Measurements from ENCODE around the gene TNS1.

The TNS1 gene

GRCh38 chr2:218024871-218025270, 22.1 kb upstream of the TNS1 start:
- DNase-seq (ENCODE audit: low read depth): no peak
- TF ChIP-seq, protein P1, sequence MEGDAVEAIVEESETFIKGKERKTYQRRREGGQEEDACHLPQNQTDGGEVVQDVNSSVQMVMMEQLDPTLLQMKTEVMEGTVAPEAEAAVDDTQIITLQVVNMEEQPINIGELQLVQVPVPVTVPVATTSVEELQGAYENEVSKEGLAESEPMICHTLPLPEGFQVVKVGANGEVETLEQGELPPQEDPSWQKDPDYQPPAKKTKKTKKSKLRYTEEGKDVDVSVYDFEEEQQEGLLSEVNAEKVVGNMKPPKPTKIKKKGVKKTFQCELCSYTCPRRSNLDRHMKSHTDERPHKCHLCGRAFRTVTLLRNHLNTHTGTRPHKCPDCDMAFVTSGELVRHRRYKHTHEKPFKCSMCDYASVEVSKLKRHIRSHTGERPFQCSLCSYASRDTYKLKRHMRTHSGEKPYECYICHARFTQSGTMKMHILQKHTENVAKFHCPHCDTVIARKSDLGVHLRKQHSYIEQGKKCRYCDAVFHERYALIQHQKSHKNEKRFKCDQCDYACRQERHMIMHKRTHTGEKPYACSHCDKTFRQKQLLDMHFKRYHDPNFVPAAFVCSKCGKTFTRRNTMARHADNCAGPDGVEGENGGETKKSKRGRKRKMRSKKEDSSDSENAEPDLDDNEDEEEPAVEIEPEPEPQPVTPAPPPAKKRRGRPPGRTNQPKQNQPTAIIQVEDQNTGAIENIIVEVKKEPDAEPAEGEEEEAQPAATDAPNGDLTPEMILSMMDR (IDR thresholded peaks at IDR 0.05; ENCODE audit: insufficient read depth, low read depth, low read length, missing control alignments): no peak
- no peak overlapping the region for H3K4me3 ChIP-seq (ENCODE audit: low read length)

- TF ChIP-seq, protein P1 (IDR thresholded peaks at IDR 0.05; ENCODE audit: insufficient read depth, low read depth, low read length, missing control alignments): no peak
- DNase-seq (ENCODE audit: low read depth): no peak
- H3K4me3 ChIP-seq (ENCODE audit: low read length): no peak overlapping the region
Measured at GRCh38 chr2:218024336-218024735, 21.5 kb upstream of the TNS1 start.

DNA sequence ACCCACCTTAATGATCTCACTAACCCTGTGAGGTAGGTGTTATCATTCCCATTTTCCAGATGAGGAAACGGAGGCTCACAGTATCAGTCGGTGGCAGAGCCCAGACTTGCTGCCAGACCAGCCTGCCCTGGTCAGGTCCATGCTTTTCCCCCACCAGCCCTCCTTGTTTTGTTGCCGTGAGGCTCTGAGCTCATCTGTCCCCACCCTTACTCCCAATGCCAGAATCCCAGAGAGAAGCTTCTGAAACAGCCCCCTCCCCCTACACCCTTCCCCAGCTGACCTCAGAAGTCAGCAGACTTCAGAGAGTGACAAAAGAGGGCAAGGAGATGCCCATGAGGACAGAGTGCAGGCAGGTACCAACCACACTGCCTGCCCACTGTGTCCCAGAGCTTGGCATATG, 20.8 kb upstream of the TNS1 start:
- no peak for DNase-seq (ENCODE audit: low read depth)
- TF ChIP-seq, protein P1 (IDR thresholded peaks at IDR 0.05; ENCODE audit: insufficient read depth, low read depth, low read length, missing control alignments): no peak
- H3K4me3 ChIP-seq (ENCODE audit: low read length): no peak overlapping the region

DNA sequence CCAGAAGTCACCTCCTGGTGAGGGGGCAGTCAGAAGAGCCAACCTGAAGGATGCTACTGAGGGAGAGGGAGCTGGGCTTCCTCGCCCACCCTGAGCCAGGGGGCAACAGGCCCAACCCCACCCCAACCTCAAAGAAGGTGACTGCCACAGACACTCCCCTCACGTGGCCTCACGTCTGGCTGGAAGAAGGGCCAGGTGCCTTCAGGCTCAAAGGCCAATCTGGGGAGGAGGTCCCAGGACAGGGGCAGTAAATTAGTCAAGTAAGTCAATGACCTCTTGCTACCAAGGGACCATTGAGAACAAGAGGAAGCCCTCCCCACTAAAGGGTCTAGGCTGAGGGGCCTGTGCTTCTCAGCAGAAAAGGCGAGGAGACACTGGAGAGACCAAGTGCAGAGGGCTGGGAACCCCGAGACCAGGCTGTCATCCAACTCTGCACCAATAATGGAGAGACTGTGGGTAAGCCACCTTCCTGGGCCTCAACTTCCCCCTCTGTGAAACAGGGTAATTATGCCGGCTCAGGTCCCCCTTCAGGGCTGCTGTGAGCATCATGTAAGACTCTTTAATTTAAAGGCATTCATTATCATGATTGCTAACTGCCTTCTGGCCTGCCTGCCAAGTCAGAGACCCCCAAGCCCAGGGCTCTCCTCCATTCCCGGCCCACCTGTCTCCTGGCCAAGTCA, 20.2 kb upstream of the TNS1 start:
- no peak for DNase-seq (ENCODE audit: low read depth)
- no peak overlapping the region for H3K4me3 ChIP-seq (ENCODE audit: low read length)
- TF ChIP-seq, protein P1 (IDR thresholded peaks at IDR 0.05; ENCODE audit: insufficient read depth, low read depth, low read length, missing control alignments): no peak

DNA sequence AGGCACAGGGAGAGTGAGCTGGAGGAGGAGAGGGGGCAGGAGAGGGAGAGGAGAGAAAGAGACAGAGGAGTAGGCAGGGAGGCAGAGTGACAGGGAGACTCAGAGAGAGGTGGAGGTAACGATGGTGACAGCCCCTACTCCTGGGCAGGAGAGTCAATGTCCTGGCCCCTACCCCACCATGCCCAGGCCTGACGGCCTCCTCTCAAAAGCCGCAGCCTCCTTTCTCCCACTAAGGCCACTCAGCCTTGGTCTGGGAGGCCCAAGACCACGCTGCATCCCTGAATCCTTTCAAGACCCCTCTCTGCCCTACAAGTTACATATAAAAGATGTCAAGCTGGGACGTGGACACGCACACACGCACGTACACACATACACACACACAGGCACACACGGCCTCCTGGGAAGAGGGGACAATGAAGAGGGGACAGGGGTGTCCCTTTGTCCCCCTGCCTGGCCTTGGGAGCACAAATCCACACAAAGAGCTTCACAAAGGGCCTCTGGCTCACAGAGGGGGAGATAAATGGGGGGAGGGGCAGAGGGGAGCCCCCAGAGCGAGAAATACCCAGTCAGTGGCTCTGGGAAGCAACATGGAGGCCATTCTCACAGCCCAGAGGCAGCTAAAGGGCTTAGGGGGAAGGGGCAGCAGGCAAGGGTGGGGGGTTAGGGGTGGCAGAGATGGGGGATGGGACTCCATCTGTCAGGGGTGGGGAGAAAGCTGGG, 19.5 kb upstream of the TNS1 start:
- TF ChIP-seq, protein P1 (IDR thresholded peaks at IDR 0.05; ENCODE audit: insufficient read depth, low read depth, low read length, missing control alignments): no peak
- DNase-seq (ENCODE audit: low read depth): no peak

DNA sequence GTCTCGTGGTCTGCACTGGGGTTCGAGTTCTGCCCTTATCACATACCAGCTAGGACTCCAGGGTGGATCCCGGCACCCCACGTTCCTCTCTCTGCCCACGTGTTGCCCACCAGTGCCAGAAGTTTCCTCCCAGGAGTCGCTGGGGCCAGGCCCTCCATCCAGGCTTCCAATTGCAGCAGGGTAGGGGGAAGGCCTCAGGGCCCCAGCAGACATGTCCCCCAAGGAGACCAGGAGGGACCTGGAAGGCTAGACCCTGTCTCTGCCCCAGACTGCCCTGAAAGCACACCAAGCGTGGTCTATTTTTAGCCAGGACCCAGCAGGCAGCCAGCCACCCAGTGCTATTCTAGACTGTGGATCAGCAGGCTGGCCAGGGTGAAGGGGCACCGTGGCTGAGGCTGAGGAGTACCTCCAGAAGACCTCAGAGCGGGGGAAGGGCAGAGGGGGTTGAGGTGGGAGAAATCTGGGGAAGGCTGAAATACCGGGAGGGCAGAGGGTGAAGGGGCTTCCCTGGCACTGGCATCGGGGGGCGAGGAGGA, 18.8 kb upstream of the TNS1 start:
- TF ChIP-seq, protein P1 (IDR thresholded peaks at IDR 0.05; ENCODE audit: insufficient read depth, low read depth, low read length, missing control alignments): no peak
- no peak overlapping the region for H3K4me3 ChIP-seq (ENCODE audit: low read length)
- no peak for DNase-seq (ENCODE audit: low read depth)

More for the DNA sequence above, 19.5 kb upstream of the TNS1 start:
- no peak overlapping the region for H3K4me3 ChIP-seq (ENCODE audit: low read length)

Measured in epithelial cell of esophagus (primary cell).